ENCODE results near the gene LYRM4.

The LYRM4 gene

DNA sequence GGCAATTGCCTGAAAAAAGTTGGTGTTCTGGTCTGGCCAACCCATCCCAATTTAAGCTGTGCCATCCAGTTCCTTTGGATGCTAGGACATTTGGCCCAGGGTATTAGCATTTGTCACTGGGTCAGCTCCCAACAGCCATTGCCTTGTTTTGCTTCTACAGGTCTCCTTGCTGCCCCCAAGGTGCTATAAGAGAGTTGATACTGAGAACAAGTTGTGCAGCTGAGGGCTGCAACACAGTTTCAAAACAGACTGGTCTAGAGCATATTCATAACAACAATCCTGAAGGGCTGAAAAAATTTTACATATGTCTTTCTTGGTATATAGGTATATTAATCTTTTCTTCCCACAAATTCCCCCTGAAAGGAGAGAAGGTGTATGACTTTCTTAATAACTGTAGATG, 61.0 kb downstream of the LYRM4 start:
- Histone ChIP-seq H3K27ac (no peak overlapping the region), H3K36me3 (ENCODE audit: insufficient read depth) (no peaks in the 10 kb centered on the region), H3K27me3 (ENCODE audit: insufficient read depth, low read depth) (no peaks in the 10 kb centered on the region), H3K4me1 (ENCODE audit: low read depth, poor library complexity, severe bottlenecking) (no peaks in the 10 kb centered on the region), H3K9ac (no peak overlapping the region), H3K4me2 (no peak overlapping the region), H3K4me3 (IDR thresholded peaks at IDR 0.05; ENCODE audit: insufficient read depth, low read depth, low read length) (no peak overlapping the region), H4K20me1 (ENCODE audit: insufficient read depth) (no peaks in the 10 kb centered on the region), H3K79me2 (ENCODE audit: insufficient read depth, low read depth) (no peaks in the 10 kb centered on the region), H2AFZ (ENCODE audit: low read depth) (no peak overlapping the region)
- TF ChIP-seq, protein P1, sequence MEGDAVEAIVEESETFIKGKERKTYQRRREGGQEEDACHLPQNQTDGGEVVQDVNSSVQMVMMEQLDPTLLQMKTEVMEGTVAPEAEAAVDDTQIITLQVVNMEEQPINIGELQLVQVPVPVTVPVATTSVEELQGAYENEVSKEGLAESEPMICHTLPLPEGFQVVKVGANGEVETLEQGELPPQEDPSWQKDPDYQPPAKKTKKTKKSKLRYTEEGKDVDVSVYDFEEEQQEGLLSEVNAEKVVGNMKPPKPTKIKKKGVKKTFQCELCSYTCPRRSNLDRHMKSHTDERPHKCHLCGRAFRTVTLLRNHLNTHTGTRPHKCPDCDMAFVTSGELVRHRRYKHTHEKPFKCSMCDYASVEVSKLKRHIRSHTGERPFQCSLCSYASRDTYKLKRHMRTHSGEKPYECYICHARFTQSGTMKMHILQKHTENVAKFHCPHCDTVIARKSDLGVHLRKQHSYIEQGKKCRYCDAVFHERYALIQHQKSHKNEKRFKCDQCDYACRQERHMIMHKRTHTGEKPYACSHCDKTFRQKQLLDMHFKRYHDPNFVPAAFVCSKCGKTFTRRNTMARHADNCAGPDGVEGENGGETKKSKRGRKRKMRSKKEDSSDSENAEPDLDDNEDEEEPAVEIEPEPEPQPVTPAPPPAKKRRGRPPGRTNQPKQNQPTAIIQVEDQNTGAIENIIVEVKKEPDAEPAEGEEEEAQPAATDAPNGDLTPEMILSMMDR (conservative IDR thresholded peaks at IDR 0.05; ENCODE audit: low read depth, low read length) = no peak

DNA sequence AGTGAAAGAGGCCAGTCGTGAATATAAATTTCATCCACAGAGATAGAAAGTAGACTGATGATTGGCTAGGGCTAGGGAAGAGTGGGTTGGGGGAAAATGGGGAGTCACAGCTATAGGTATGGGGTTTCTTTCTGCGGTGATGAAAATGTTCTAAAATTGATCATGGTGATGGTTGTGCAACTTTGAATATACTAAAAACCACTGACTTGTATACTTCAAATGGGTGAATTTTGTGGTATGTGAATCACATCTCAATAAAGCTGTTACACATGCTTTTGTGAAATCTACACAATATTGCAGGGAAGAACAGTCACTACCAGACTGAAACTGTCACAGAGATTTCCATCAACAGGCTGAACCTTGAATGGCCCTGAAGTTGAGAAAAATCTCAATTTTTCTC, 61.5 kb downstream of the LYRM4 start:
- no peak overlapping the region for H2AFZ ChIP-seq (ENCODE audit: low read depth)
- no peaks in the 10 kb centered on the region for H3K4me1 ChIP-seq (ENCODE audit: low read depth, poor library complexity, severe bottlenecking)
- TF ChIP-seq, protein P1 (conservative IDR thresholded peaks at IDR 0.05; ENCODE audit: low read depth, low read length) = no peak
- H4K20me1 ChIP-seq (ENCODE audit: insufficient read depth) = no peaks in the 10 kb centered on the region
- H3K79me2 ChIP-seq (ENCODE audit: insufficient read depth, low read depth) = no peaks in the 10 kb centered on the region
- no peak overlapping the region for H3K9ac ChIP-seq
- no peak overlapping the region for H3K4me3 ChIP-seq (IDR thresholded peaks at IDR 0.05; ENCODE audit: insufficient read depth, low read depth, low read length)
- no peak overlapping the region for H3K4me2 ChIP-seq
- no peaks in the 10 kb centered on the region for H3K27me3 ChIP-seq (ENCODE audit: insufficient read depth, low read depth)
- no peak overlapping the region for H3K27ac ChIP-seq
- H3K36me3 ChIP-seq (ENCODE audit: insufficient read depth) = no peaks in the 10 kb centered on the region

DNA sequence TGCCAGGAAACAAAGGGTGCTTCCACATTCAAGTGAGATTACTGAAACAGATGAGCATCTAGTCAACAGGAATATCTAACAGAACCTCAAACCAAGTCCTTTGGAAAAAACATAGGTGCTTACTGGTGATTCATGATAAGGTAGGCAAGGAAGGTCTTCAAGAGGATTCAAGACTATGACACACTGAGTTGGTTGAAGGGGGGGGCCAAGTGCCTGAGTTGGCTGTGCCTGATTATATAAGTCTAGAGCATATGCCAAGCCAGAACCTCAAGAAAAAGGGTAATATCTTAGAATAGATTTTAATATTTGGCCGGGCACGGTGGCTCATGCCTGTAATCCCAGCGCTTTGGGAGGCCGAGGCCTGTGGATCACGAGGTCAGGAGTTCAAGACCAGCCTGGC, 63.7 kb downstream of the LYRM4 start:
- Histone ChIP-seq H3K4me1 (ENCODE audit: low read depth, poor library complexity, severe bottlenecking) (no peaks in the 10 kb centered on the region), H3K27me3 (ENCODE audit: insufficient read depth, low read depth) (no peaks in the 10 kb centered on the region), H3K36me3 (ENCODE audit: insufficient read depth) (no peaks in the 10 kb centered on the region), H3K4me3 (IDR thresholded peaks at IDR 0.05; ENCODE audit: insufficient read depth, low read depth, low read length) (no peak overlapping the region), H3K4me2 (no peak overlapping the region), H3K27ac (no peak overlapping the region), H3K79me2 (ENCODE audit: insufficient read depth, low read depth) (no peaks in the 10 kb centered on the region), H2AFZ (ENCODE audit: low read depth) (no peak overlapping the region), H4K20me1 (ENCODE audit: insufficient read depth) (no peaks in the 10 kb centered on the region), H3K9ac (no peak overlapping the region)
- TF ChIP-seq, protein P1 (conservative IDR thresholded peaks at IDR 0.05; ENCODE audit: low read depth, low read length) = no peak

DNA sequence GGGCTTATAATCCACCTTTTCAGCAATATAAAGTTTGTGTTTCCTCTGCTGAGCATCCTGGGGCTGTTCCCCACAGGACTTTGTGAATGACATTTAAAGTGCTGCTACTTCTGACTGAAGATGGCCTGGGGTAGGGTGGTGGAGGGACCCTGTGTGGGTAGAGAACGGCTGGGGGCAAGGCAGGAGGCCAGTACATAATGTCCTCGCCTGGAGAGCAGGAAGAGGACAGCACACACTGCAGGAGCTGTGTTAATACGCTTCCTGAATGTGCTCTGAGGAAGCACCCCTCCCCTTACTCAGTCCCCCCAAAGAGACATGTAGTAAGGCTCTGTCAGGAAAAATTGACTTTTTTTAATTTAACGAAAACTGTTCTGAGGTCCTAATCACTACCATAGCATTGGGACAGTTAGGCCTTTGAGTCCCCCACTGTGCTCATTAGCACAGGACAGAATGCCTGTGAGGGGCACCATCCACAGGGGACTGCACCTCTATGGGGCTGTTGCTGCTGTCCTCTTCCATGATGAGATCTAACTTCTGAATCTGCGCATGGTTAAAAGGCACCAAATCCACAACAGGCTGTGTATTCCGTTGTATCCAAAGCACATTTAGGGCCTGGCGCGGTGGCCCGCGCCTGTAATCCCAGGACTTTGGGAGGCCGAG, 68.5 kb downstream of the LYRM4 start:
- no peaks in the 10 kb centered on the region for H3K36me3 ChIP-seq (ENCODE audit: insufficient read depth)
- no peaks in the 10 kb centered on the region for H3K79me2 ChIP-seq (ENCODE audit: insufficient read depth, low read depth)
- H3K4me2 ChIP-seq = no peak overlapping the region
- TF ChIP-seq, protein P1 (conservative IDR thresholded peaks at IDR 0.05; ENCODE audit: low read depth, low read length) = no peak
- no peak overlapping the region for H3K27ac ChIP-seq
- no peaks in the 10 kb centered on the region for H4K20me1 ChIP-seq (ENCODE audit: insufficient read depth)
- H3K27me3 ChIP-seq (ENCODE audit: insufficient read depth, low read depth) = no peaks in the 10 kb centered on the region
- no peak overlapping the region for H3K9ac ChIP-seq
- H3K4me1 ChIP-seq (ENCODE audit: low read depth, poor library complexity, severe bottlenecking) = no peaks in the 10 kb centered on the region
- no peak overlapping the region for H2AFZ ChIP-seq (ENCODE audit: low read depth)
- H3K4me3 ChIP-seq (IDR thresholded peaks at IDR 0.05; ENCODE audit: insufficient read depth, low read depth, low read length) = no peak overlapping the region
